Measurements from ENCODE around the gene IVNS1ABP. TPM values are rescaled to one million over a fixed set of nuclear protein-coding genes. Genes with fewer than 3 reads are reported as not detected.

IVNS1ABP gene
- total and polyA plus RNA-seq, 2 donors (not counting 1 experiment from before 2014, with no cell fraction given), result 17.8 to 23.8 TPM

- no peaks in the 10 kb centered on the region for H3K4me1 ChIP-seq (ENCODE audit: control insufficient read depth, extremely low read depth, insufficient read depth, low read length)
- no peaks in the 10 kb centered on the region for H3K36me3 ChIP-seq (ENCODE audit: control insufficient read depth, insufficient read depth, low read length)
- DNase-seq (ENCODE audit: low read depth in 2 of 2), result peak; percentile 51 to 59
- H2AFZ ChIP-seq (ENCODE audit: low read length), result no peak overlapping the region
- H3K9ac ChIP-seq (ENCODE audit: insufficient read depth, low read length), result no peak overlapping the region
- no peak overlapping the region for H3K4me3 ChIP-seq (replicated peaks in 1 of 4; ENCODE audit: control extremely low read depth in 1 of 4, insufficient read depth in 1 of 4, low read depth in 3 of 4, low read length in 4 of 4)
- H3K27me3 ChIP-seq (ENCODE audit: control insufficient read depth, insufficient read depth, low read length), result no peaks in the 10 kb centered on the region
- H3K9me3 ChIP-seq (ENCODE audit: control insufficient read depth, insufficient read depth, low read depth, low read length), result no peaks in the 10 kb centered on the region
- H3K27ac ChIP-seq (ENCODE audit: insufficient read depth, low read length), result no peak overlapping the region
- no peaks in the 10 kb centered on the region for H4K20me1 ChIP-seq (ENCODE audit: control insufficient read depth, extremely low read depth, insufficient read depth, low read length)
- TF ChIP-seq EZH2 (IDR thresholded peaks at IDR 0.05; ENCODE audit: low read length, missing control alignments), result no peak
- no peaks in the 10 kb centered on the region for H3K79me2 ChIP-seq (ENCODE audit: control insufficient read depth, insufficient read depth, low read length)
- H3K4me2 ChIP-seq (ENCODE audit: extremely low read depth, insufficient read depth, low read length), result no peak overlapping the region
Observed at GRCh38 chr1:185279571-185279970, 37.5 kb downstream of the IVNS1ABP start.

- TF ChIP-seq EZH2 (IDR thresholded peaks at IDR 0.05; ENCODE audit: low read length, missing control alignments), result no peak
- TF ChIP-seq CTCF (conservative IDR thresholded peaks at IDR 0.05 in 1 of 2, IDR thresholded peaks at IDR 0.05 in 1 of 2; ENCODE audit: low read depth in 1 of 2, low read length in 2 of 2), result no peak
- no peak overlapping the region for H3K27ac ChIP-seq (ENCODE audit: insufficient read depth, low read length)
- no peaks in the 10 kb centered on the region for H3K36me3 ChIP-seq (ENCODE audit: control insufficient read depth, insufficient read depth, low read length)
- no peak overlapping the region for H3K9ac ChIP-seq (ENCODE audit: insufficient read depth, low read length)
- H4K20me1 ChIP-seq (ENCODE audit: control insufficient read depth, extremely low read depth, insufficient read depth, low read length), result no peaks in the 10 kb centered on the region
- H3K27me3 ChIP-seq (ENCODE audit: control insufficient read depth, insufficient read depth, low read length), result no peaks in the 10 kb centered on the region
- no peaks in the 10 kb centered on the region for H3K9me3 ChIP-seq (ENCODE audit: control insufficient read depth, insufficient read depth, low read depth, low read length)
- H2AFZ ChIP-seq (ENCODE audit: low read length), result no peak overlapping the region
- DNase-seq (ENCODE audit: low read depth in 2 of 2), result no peak
- no peaks in the 10 kb centered on the region for H3K4me1 ChIP-seq (ENCODE audit: control insufficient read depth, extremely low read depth, insufficient read depth, low read length)
- no peak overlapping the region for H3K4me2 ChIP-seq (ENCODE audit: extremely low read depth, insufficient read depth, low read length)
- H3K4me3 ChIP-seq (replicated peaks in 1 of 4; ENCODE audit: control extremely low read depth in 1 of 4, insufficient read depth in 1 of 4, low read depth in 3 of 4, low read length in 4 of 4), result no peak overlapping the region
- H3K79me2 ChIP-seq (ENCODE audit: control insufficient read depth, insufficient read depth, low read length), result no peaks in the 10 kb centered on the region
Observed at GRCh38 chr1:185271921-185272320, 45.1 kb downstream of the IVNS1ABP start.

- Histone ChIP-seq H4K20me1 (ENCODE audit: control insufficient read depth, extremely low read depth, insufficient read depth, low read length) (no peaks in the 10 kb centered on the region), H3K4me3 (replicated peaks in 1 of 4; ENCODE audit: control extremely low read depth in 1 of 4, insufficient read depth in 1 of 4, low read depth in 3 of 4, low read length in 4 of 4) (no peak overlapping the region), H3K27me3 (ENCODE audit: control insufficient read depth, insufficient read depth, low read length) (no peaks in the 10 kb centered on the region), H3K79me2 (ENCODE audit: control insufficient read depth, insufficient read depth, low read length) (no peaks in the 10 kb centered on the region), H3K27ac (ENCODE audit: insufficient read depth, low read length) (no peak overlapping the region), H2AFZ (ENCODE audit: low read length) (no peak overlapping the region), H3K9me3 (ENCODE audit: control insufficient read depth, insufficient read depth, low read depth, low read length) (no peaks in the 10 kb centered on the region), H3K9ac (ENCODE audit: insufficient read depth, low read length) (no peak overlapping the region), H3K36me3 (ENCODE audit: control insufficient read depth, insufficient read depth, low read length) (no peaks in the 10 kb centered on the region), H3K4me1 (ENCODE audit: control insufficient read depth, extremely low read depth, insufficient read depth, low read length) (no peaks in the 10 kb centered on the region), H3K4me2 (ENCODE audit: extremely low read depth, insufficient read depth, low read length) (no peak overlapping the region)
- no peak for DNase-seq (ENCODE audit: low read depth in 2 of 2)
- TF ChIP-seq CTCF (conservative IDR thresholded peaks at IDR 0.05 in 1 of 2, IDR thresholded peaks at IDR 0.05 in 1 of 2; ENCODE audit: low read depth in 1 of 2, low read length in 2 of 2), result no peak
- TF ChIP-seq EZH2 (IDR thresholded peaks at IDR 0.05; ENCODE audit: low read length, missing control alignments), result no peak
Observed at GRCh38 chr1:185268352-185268751, 48.7 kb downstream of the IVNS1ABP start.
